ENCODE measurements around the gene BDKRB2. TPM values are rescaled to one million over a fixed set of nuclear protein-coding genes. Genes with fewer than 3 reads are reported as not detected.

Gene BDKRB2
- total RNA-seq, 6 donors from 2014 or later, result 0.78 to 4.0 (median 1.8) TPM; not detected in 1

- 93 to 96% methylated on average over 5 of the region's 5 CpGs for WGBS, 2 donors
- TF ChIP-seq EP300 (IDR thresholded peaks at IDR 0.05) (no peak), POLR2A (IDR thresholded peaks at IDR 0.05) (no peak), POLR2AphosphoS5 (IDR thresholded peaks at IDR 0.05) (no peak), CTCF (IDR thresholded peaks at IDR 0.05) (no peak)
- no peak overlapping the region for H3K4me3 ChIP-seq
Observed at GRCh38 chr14:96207686-96208085, 3.0 kb downstream of the BDKRB2 start.

GRCh38 chr14:96208739-96209138 lies 4.1 kb downstream of the BDKRB2 start:
- WGBS, 2 donors, result 79 to 89% methylated on average over 7 to 12 of the region's 12 CpGs
- no peak overlapping the region for H3K27ac ChIP-seq
- H3K9me3 ChIP-seq, result peaks cover 0 to 8% (median 3%) of the 10 kb centered on the region in 4 donors
- ATAC-seq (ENCODE audit: low FRiP score in 2 of 2), result no peak
- TF ChIP-seq POLR2AphosphoS5 (IDR thresholded peaks at IDR 0.05) (no peak), CTCF (IDR thresholded peaks at IDR 0.05) (no peak), EP300 (IDR thresholded peaks at IDR 0.05) (no peak), POLR2A (IDR thresholded peaks at IDR 0.05) (no peak)
- DNase-seq, result no peak
- H3K4me3 ChIP-seq, result no peak overlapping the region
- no peaks in the 10 kb centered on the region for H3K36me3 ChIP-seq
- H3K4me1 ChIP-seq, result peaks cover 6 to 21% (median 13%) of the 10 kb centered on the region in 4 donors
- H3K27me3 ChIP-seq, result no peaks in the 10 kb centered on the region

More at GRCh38 chr14:96207686-96208085, 3.0 kb downstream of the BDKRB2 start:
- Histone ChIP-seq H3K36me3 (no peaks in the 10 kb centered on the region), H3K27ac (no peak overlapping the region), H3K9me3 (peaks cover 0 to 8% (median 3%) of the 10 kb centered on the region in 4 donors), H3K4me1 (peaks cover 8 to 24% (median 13%) of the 10 kb centered on the region in 4 donors), H3K27me3 (no peaks in the 10 kb centered on the region)
- DNase-seq (no peak), ATAC-seq (ENCODE audit: low FRiP score in 2 of 2) (no peak)

GRCh38 chr14:96212140-96212539 lies 7.5 kb downstream of the BDKRB2 start:
- Histone ChIP-seq H3K4me3 (no peak overlapping the region), H3K9me3 (peaks cover 0 to 8% (median 3%) of the 10 kb centered on the region in 4 donors), H3K36me3 (no peaks in the 10 kb centered on the region), H3K4me1 (no peaks in the 10 kb centered on the region), H3K27me3 (no peaks in the 10 kb centered on the region), H3K27ac (no peak overlapping the region)
- DNase-seq (no peak), ATAC-seq (ENCODE audit: low FRiP score in 2 of 2) (no peak)
- TF ChIP-seq CTCF (IDR thresholded peaks at IDR 0.05), result no peak
- no peak for TF ChIP-seq POLR2A (IDR thresholded peaks at IDR 0.05)
- TF ChIP-seq EP300 (IDR thresholded peaks at IDR 0.05), result no peak
- TF ChIP-seq POLR2AphosphoS5 (IDR thresholded peaks at IDR 0.05), result no peak

- ATAC-seq (ENCODE audit: low FRiP score in 2 of 2), result no peak
- H3K27ac ChIP-seq, result no peak overlapping the region
- no peaks in the 10 kb centered on the region for H3K27me3 ChIP-seq
- H3K4me1 ChIP-seq, result no peaks in the 10 kb centered on the region
- WGBS, 2 donors, result 94 to 95% methylated on average over 4 of the region's 4 CpGs
- no peak for DNase-seq
- no peak for TF ChIP-seq POLR2AphosphoS5 (IDR thresholded peaks at IDR 0.05)
- TF ChIP-seq CTCF (IDR thresholded peaks at IDR 0.05), result no peak
- no peak for TF ChIP-seq EP300 (IDR thresholded peaks at IDR 0.05)
- no peak for TF ChIP-seq POLR2A (IDR thresholded peaks at IDR 0.05)
- no peaks in the 10 kb centered on the region for H3K36me3 ChIP-seq
- H3K9me3 ChIP-seq, result peaks cover 0 to 8% (median 3%) of the 10 kb centered on the region in 4 donors
- no peak overlapping the region for H3K4me3 ChIP-seq
Observed at GRCh38 chr14:96212896-96213295, 8.3 kb downstream of the BDKRB2 start.

- DNase-seq, result no peak
- Histone ChIP-seq H3K27me3 (no peaks in the 10 kb centered on the region), H3K4me1 (no peaks in the 10 kb centered on the region), H3K9me3 (peaks cover 0 to 8% (median 3%) of the 10 kb centered on the region in 4 donors), H3K36me3 (no peaks in the 10 kb centered on the region), H3K27ac (no peak overlapping the region), H3K4me3 (no peak overlapping the region)
- WGBS, 2 donors, result 83 to 87% methylated on average over 6 to 10 of the region's 10 CpGs
- TF ChIP-seq POLR2AphosphoS5 (IDR thresholded peaks at IDR 0.05) (no peak), EP300 (IDR thresholded peaks at IDR 0.05) (no peak), POLR2A (IDR thresholded peaks at IDR 0.05) (no peak), CTCF (IDR thresholded peaks at IDR 0.05) (no peak)
- no peak for ATAC-seq (ENCODE audit: low FRiP score in 2 of 2)
Observed at GRCh38 chr14:96213871-96214465, 9.3 kb downstream of the BDKRB2 start.
